HG03342 (cell line): ENCODE measurements around the gene CARS2.
A peak's percentile ranks its signal among the peaks of the same experiment; 100 is the strongest.
"Not testable (repeated sequence)": the region's sequence is repeated elsewhere in the genome, so short reads cannot be mapped to it uniquely, and the experiment has no call there.

Source experiments
- ATAC-seq: cut with Tn5 transposase; IDR thresholded peaks from one replicate; pipeline ENCODE4 v1.9.1; 2021; ENCODE audit warnings: mild to moderate bottlenecking, moderate library complexity; ENCODE audit not compliant: unreplicated experiment

CARS2 gene

DNA sequence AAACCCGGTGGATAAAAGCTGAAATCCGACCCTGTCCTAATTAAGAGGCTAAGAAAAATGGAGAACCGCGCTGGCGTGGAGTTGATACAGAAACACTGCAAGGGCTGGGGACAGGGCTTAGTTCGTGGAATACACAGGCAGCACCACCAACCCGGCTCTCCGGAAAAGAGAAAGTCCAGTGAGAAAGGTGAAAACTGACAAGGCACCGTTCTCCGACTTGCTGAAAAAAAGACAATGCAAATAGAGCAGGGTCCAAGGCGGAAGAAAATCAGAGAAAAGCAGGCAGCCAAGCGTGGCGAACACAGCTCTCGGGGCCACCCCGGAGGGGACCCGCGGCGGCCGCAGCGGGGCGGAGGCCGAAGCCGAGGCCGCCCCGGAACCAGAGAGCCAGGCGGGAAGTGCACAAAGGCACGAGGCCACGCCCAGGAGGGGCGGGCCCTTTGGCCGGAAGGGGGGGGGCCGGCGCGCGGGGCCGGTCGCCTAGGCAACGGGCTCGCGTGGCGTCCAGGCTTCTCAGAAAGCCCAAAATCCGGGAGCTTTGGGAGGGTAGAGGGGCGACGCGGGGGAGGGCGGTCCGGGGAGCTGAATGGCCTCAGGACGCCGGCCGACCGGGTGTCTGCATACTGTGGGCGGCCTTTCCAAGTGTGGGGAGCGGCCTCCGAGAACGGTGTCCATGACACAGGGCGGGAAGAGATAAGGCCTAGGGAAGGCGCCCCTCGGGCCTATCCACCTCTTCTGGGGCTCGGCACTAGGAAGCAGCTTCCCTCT, 6.3 kb upstream of the CARS2 start:
- peak; percentile 29 for ATAC-seq

DNA sequence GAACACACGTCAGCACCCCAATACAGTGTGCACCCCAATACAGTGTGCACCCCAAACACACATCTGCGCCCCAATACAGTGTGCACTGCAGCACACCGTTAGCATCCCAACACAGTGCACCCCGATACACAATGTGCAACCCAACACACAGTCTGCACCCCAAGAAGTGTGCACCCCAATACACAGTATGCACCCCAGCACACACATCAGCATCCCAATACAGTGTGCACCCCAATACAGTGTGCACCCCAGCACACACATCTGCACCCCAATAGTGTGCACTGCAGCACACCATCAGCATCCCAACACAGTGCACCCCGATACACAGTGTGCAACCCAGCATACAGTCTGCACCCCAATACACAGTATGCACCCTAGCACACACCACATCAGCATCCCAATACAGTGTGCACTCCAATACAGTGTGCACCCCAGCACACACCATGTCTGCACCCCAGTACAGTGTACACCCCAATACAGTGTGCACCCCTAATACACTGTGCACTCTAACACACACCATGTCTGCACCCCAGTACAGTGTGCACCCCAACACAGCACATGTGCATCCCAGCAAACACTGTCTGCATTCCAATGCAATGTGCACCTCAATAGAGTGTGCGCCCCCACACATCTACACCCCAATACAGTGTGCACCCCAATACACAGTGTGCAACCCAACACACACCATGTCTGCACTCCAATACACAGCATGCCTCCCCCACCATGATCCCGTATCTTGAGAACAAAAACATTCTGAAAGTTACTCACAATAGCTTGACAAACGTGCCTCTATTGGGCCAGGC, 855 bp upstream of the CARS2 start:
- peak; percentile 4 for ATAC-seq

DNA sequence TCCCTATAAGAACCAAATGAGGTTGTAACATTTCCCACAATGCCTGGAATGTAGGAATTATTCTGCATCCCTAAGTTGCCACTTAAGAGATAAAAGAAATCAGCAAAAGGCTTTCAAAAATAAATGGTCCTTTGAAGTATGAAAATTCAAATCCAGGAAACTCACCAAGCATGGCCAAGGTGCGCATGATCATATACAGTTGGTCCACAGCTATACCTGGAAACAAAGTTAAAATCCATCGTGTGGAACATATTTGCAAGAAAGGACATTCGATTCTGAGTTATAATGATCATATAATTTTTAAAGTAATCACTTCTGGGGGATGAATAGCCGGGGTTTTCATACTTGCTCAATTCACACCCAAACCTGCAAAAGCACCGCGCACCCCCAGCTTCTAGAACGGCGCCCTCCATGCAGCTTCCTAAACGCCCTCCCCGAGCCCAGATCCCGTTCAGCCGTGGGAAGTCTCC, 525 bp downstream of the CARS2 start:
- ATAC-seq: no peak

DNA sequence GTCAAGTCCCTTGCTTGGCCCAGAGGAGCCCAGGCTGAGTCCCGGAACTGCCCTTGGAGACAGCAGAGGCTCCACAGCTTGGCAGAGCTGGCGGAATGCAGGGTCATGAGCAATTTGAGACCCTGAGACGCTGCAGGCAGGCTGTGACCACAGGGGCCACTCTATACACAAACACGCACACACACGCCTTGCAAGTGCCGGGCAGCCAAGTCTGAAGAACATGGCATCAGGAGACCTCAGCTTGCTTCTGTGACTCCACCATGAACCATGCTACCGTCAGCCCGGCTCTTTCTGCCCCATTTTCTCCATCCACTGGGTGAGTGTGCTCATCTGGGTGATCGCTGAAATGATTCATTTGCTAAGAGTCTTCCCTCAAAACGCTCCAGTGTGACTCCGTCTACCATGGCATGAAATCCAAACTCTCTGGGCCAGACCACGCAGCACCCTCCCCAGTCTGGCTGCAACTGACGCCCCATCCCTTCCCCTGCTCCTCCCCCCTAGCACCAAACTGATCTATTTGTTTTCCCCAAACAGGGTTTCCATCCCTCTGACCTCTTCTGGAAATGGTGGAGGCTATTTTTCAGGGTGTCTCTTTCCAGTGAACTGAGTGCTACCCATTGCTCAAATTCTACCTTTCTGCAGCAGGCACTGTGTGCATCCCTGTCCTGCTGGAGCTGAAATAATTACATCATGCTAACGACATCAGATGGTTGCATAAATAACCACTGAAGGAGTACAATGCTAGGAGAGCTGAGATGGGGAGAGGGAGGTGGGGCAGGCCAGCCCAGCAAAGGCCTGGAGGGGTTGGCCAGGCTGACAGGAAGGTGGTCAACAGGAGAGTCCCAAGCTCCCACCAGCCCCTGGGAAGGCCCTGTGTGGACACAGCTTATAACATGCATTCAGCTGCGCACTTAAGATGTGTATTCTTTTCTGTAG, 3.1 kb downstream of the CARS2 start:
- ATAC-seq: no peak

DNA sequence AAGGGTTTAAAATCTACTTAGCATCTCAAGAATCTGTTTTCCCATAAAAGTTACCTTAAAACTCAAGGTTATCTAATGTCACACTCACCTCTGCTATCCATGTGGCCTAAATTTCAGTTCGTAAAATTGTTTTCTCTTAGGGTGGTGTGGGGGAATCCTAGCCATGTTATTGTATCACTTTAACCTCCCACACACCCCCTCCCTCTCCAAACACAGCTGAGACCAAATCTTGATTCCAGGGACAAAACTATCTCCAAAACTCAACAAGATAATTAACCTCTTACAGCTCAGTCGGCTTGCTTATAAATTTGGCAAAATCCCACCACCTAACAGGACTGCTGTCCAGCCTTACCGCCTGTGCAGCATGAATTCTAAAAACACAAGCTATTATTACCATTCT, 3.8 kb downstream of the CARS2 start:
- ATAC-seq: no peak

DNA sequence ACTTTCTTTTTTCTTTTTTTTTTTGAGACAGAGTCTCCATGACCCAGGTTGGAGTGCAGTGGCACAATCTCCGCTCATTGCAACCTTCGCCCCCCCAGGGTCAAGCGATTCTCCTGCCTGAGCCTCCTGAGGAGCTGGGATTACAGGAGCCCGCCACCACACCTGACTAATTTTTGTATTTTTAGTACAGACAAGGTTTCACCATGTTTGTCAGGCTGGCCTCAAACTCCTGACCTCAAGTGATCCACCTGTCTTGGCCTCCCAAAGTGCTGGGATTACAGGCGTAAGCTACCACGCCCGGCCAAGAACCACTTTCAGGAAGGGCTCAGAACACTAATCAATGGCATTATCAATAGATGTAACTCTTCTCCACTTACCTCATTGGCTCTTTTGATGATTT, 4.9 kb downstream of the CARS2 start:
- not testable (repeated sequence) for ATAC-seq

DNA sequence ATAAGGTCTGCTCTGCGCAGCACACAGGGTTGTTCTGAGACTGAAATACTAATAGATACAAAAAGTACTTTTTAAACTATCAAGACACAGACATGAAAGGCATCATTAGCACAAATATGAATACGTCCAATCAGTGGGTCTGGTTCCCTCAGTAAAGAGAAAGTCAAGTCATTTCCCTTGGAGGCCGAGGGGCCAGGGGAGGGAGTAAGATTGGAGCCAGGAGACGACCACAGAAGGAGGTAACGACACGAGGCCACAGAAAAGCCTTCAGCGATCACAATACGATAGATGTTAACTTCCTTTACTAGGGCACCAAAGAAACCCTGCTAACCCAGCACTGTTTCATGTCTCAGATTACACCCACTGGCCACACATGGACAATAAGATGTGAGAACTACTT, 5.3 kb downstream of the CARS2 start:
- ATAC-seq: no peak

DNA sequence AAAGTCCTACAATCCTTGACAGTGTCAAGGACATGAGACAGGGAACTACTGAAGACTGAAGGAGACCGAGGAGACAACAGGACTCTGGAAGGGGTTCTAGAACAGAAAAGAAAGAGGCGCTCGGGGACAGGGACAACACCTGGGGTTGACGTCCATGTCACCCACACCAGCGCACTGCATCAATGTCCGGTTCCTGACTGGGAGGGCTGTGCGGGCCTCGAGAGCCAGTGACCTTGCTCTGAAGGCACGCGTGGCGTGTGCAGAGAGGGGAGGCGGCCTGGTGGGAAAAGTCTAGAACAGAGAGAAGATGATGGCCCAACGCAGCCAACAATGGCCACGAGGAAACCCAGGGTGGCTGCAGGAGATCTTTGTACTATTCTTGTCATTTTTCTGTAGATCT, 5.7 kb downstream of the CARS2 start:
- ATAC-seq: no peak

DNA sequence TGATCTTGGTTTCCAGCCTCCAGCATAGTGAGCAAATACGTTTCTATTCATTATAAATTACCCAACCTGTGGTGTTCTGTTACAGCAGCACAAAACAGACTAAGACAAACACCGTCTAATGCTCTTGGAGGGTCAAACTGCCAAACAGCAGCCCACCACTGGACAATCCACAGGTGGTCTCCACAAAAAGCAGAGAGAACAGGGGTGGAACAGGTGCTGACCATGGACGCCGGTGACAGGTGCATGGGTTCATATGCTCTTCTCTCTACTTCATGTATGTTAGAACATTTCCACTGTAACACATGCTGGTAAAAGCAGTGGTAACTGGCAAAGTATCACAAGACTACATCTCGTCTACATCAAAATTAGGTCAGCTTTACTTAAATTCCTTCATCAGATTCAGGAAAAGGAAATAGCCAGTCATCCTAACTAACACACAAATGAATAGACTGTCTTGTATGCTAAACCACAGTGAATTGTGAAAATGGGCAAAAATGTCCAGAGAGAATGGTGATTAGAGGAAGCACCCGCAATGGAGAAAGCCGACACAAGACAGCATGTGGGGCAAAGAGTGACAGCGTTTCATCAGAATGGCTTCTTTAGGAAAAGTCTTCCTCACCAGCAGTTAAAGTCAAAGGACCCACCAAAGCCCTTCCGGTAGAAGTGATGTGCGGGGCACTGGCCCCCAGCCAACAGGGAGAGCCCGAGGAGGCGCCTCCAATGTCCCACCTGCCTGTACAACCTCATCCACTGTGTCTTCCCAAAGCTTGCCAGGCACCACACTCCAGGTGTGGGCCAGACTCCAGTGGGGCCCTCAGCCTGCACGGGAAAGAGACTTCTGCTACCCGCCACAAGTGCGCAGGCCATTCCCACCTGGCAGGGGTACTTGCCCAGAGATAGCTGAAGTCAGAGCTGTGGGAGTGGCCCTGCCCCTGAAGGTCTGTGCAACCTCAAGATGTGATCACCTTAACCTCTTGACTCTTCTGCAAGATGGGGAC, 6.5 kb downstream of the CARS2 start:
- no peak for ATAC-seq

DNA sequence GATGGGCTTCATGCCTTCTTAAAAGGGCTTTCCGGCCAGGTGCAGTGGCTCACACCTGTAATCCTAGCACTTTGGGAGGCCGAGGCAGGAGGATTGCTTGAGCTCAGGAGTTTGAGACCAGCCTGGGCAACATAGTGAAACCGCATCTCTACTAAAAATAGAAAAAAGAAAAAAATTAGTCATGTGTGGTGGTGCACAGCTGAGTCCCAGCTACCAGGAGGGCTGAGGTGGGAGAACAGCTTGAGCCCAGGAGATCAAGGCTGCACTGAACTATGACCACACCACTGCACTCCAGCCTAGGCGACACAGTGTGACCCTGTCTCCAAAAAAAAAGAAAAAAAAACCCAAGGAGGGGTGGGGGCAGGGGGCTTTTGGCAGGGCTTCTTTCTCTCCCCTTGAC, 7.2 kb downstream of the CARS2 start:
- peak; percentile 80 for ATAC-seq

DNA sequence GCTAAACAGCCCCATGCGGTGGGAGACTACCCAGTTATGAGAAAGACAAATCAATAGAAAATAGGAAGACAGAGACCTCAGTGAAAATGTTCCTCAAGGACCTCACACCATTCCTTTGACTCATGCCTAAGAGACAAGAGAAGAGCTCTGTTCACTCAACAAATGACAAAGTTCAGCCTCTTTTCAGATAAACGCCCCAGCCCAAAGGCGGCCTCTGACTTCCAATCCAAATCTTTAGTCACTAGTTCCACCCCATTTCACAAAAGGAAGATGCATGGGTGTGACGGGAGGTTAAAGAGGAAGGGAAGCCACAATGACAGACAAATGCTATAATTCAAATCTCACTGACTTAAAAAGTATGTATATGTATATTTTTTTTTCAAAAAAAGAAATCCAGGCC, 8.1 kb downstream of the CARS2 start:
- no peak for ATAC-seq

DNA sequence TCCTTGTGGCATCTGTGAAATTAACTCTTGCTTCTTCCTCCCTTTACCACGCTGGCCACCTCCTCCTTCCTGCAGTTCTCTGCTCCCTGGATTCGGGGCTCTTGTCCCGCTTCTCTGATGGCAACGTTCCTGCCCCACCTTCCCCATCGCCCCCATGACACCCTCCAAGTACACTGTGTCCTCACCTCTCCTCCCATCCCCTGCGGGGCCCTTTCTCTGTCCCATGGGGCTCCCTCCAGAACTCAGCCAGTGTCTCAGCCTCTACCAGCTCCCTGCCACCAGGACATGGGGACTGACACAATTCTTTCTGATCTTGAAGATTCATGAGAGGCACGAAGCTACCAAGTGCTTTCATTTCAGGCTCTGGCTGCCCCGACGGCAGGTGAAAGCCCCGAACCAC, 9.1 kb downstream of the CARS2 start:
- no peak for ATAC-seq

DNA sequence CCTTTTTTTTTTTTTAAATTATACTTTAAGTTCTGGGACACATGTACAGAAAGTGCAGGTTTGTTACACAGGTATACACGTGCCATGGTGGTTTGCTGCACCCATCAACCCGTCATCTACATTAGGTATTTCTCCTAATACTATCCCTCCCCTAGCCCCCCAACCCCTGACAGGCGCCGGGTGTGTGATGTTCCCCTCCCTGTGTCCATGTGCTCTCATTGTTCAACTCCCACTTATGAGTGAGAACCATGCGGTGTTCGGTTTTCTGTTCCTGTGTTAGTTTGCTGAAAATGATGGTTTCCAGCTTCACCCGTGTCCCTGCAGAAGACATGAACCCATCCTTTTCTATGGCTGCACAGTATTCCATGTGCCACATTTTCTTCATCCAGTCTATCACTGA, 10.1 kb downstream of the CARS2 start:
- ATAC-seq: not testable (repeated sequence)

DNA sequence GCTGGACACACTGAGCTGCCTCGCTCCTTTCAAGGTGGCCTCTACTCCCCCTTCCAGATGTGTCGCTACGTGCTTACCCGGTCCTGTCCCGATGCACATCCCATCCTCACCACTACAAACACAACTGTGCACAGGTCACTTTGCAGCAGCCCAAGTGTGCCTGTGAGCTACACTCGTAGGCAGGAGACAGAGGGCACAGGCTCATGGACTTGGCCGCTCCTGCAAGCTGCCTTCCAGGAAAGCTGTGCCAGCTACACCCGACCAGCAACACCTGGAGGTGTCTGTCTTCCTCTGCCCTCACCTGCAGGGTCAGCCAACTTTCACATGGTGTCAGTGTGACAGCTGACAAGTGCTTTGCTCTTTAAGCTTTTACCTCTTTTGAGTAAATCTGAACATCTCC, 15.4 kb downstream of the CARS2 start:
- no peak for ATAC-seq

DNA sequence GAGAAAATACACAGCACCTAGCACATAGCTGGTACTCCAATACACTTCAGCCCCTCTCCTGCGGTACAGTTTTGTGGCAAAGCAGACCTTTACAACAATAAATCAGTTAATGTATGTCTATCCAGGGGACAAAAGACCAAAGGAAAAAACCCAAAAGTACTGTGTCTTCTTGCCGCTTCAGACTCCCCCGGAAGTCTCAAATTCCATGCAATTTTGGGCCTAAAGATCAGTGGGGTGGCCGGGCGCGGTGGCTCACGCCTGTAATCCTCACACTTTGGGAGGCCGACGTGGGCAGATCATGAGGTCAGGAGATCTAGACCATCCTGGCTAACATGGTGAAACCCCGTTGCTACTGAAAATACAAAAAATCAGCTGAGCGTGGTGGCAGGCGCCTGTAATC, 16.2 kb downstream of the CARS2 start:
- ATAC-seq: no peak

DNA sequence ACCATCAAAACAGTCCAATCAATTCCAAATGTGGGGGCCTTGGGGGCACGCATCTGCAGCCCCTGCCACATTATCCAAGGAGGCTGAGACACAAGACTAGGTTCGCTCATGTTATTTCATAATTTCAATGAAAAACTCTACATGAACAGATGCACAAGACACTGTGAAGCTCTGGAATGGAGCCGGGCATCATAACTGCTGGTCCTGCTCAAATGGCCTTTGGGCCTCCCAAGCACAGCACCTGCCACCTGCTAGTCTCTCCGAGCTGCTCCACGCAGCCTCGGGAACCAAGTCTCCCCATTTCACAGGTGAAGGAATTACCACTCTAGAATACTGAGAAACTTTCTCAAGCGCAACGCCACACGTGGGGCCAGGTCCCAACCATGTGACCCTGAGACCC, 16.9 kb downstream of the CARS2 start:
- no peak for ATAC-seq

DNA sequence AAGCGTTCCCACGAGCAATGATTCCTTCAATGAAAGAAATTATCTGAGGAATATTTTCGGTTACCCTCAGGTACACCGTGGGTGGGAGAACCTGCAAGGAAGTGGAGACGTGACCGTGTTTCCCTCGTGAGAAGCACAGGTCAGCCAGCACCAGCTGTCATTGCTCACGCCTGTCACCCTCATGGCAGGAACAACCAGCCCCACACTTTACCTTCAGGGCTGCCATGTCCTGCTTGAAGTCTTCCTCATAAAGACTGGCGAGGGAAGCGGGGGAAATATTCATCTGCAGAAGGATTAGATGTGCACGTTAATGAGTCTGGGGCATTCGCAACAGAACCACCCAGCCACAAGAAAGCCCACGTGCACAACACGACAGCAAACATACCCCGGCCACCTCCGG, 18.2 kb downstream of the CARS2 start:
- ATAC-seq: no peak

DNA sequence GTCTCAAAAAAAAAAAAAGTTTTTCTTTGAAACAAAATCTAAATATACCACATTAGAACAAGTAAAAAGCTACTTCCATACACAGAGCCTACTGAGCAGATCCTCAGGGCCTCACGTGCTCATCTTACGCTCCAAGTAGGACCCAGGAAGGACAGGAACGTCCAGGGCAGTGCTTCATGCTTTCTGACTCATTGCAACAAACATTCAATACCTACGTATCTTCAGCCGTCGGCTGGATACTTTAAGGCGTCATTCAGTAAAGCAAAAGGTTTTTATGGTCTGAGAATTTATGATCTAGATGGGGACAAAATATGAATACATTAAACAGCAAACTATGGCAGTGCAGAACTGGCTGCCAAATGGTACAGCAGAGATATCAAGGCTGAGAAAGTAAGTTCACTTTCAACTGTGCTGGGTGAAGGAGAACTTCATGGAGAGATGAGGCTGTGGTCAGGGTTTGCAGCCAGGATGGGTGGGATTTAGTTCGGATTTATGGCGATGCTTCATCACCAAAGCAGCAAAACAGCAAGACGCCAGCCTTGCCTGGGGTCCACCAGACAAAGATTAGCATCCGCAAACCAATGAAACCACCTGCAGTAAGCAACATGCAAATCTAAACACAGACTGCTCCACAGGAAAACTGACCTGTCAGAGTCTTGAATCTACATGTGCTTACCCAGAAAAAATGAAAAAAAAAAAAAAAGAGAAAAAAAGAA, 20.5 kb downstream of the CARS2 start:
- no peak for ATAC-seq

DNA sequence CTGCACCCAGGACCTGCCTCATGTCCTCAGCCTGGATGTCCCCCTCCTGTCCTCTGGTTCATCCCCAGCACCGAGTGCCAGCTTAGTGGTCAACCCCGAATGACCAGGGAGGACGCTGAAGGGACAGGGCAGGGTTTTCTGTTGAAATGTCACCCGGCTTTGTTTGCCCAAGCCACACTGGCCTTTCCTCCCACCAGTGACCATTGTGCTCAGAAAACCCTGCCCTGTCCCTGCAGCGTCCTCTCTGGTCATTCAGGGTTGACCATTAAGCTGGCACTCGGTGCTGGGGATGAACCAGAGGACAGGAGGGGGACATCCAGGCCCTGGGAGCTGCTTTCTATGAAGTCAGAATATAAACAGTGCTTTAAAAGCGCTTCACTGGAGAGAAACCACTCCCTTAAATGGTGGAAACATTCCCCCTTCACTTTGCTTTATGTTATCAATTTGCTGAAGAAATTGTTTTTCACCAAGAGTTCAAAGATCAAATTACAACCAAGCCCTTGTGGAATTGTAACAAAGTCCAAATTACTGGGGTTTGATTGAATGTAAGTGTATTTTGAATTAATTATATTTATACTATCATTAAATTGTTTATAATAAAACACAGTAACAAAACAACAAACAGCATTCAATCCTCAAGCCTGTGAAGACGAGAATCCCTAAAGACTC, 21.4 kb downstream of the CARS2 start:
- no peak for ATAC-seq
